Skin epidermis (tissue), 12 donors: ENCODE results near the gene SCGB2B2.

ENCODE experiments used
- H3K27ac ChIP-seq, 21 experiments: fragments of 200-600 bp; sonication (generic) in 11 of 21; one replicate each; pipeline ENCODE4 v1.5.0; 2020; ENCODE audit warnings: mild to moderate bottlenecking in 3 of 21, inconsistent platforms in 2 of 21, moderate library complexity in 2 of 21
- H3K4me3 ChIP-seq, 7 experiments: fragments of 200-600 bp; sonication (generic) in 2 of 7; one replicate each; pipeline ENCODE4 v1.5.0; 2020; ENCODE audit warnings: inconsistent platforms in 2 of 7, mild to moderate bottlenecking in 2 of 7, moderate library complexity in 1 of 7

Gene SCGB2B2

DNA sequence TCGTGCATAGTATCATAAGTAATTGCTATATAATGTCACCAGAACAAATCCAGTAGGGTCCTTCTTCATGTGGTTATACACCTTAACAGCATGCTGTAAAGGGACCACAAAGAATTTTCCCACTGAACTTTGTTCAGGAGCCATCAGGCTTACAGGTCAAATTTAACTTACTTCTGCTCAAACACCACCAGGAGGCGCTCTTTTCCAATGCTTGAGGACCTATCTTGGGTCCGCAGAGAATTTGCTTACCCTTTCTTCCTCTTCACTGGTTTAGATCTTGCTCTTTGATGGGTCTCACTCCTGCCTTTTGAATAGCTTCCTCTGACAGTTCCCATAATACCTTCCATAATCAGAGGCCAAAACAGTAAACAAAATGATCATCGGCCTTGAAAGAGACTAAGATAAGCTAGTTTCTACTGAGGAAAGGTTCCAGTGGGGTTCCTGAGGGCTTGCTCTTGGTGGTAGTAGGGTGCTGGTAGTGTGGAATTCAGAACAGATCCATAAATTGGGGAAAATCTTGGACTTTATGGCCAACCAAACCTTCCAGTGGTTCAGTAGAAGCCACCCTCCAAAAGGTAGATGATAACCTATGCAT is 37.4 kb downstream of the SCGB2B2 start:
- Histone ChIP-seq H3K27ac (no peak overlapping the region), H3K4me3 (no peak overlapping the region)

DNA sequence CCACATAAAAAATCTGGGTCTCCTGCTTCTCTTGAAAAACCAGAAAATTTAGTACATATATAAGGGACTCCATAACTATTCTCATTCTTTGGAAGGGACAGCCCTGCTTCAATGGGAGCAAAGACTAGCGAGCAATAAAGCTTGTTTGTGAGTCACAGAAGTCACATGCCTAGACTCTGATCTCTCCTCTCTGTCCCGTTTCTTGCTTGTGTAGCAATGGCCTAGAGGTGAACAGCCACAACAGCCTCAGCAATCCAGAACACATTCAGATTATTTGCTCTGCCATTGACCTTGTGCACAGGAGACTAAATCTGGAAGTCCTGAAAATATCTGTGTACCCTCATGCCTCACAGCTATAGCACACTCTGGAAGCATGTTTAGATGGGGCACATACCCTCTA is 43.2 kb downstream of the SCGB2B2 start:
- Histone ChIP-seq H3K27ac (no peak overlapping the region), H3K4me3 (no peak overlapping the region)
